ENCODE measurements around the gene IDI2.

DNA sequence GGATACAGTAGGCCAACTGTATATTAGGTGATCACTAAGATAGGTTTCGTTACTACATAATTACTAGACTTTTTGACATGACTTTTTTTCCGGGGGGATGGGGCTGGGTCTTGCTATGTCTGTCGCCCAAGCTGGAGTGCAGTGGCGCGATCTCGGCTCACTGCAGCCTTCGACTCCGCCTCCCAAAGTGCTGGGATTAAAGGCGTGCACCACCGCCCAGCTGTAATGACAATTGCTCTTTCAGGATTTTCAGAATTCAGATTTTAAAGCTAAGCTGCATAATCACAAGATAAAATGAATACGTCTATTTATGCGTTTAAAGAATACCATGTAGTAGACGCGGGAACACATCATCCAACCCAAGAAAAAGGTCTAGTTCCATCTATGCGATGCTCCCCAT is 22.3 kb upstream of the IDI2 start:
- TF ChIP-seq, protein P1, sequence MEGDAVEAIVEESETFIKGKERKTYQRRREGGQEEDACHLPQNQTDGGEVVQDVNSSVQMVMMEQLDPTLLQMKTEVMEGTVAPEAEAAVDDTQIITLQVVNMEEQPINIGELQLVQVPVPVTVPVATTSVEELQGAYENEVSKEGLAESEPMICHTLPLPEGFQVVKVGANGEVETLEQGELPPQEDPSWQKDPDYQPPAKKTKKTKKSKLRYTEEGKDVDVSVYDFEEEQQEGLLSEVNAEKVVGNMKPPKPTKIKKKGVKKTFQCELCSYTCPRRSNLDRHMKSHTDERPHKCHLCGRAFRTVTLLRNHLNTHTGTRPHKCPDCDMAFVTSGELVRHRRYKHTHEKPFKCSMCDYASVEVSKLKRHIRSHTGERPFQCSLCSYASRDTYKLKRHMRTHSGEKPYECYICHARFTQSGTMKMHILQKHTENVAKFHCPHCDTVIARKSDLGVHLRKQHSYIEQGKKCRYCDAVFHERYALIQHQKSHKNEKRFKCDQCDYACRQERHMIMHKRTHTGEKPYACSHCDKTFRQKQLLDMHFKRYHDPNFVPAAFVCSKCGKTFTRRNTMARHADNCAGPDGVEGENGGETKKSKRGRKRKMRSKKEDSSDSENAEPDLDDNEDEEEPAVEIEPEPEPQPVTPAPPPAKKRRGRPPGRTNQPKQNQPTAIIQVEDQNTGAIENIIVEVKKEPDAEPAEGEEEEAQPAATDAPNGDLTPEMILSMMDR (IDR thresholded peaks at IDR 0.05; ENCODE audit: low read depth, low read length), result no peak
- no peak for TF ChIP-seq EZH2phosphoT487 (IDR thresholded peaks at IDR 0.05; ENCODE audit: low read depth)
